ENCODE measurements around the gene TMUB1.
A peak's percentile ranks its signal among the peaks of the same experiment; 100 is the strongest.

TMUB1 gene

DNA sequence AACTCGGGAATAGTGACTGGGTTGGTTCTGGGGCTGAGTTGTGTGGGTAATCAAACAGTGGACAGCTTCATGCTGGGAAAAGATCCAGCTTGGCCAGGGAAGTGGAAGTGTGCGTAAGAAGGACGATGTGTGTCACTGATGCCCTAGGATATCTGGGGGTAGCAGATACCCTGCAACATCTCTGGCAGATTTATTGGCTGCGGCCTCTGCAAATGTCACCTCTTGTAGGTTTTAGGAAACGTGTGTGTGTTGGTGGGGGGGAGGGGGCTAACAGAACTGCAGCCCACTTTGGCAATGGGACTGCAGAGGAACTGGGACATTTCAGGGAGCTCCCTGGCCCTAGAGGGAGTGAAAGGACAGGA lies 2.0 kb upstream of the TMUB1 start:
- DNase-seq (ENCODE audit: low read depth), result no peak

GRCh38 chr7:151083824-151084160 lies 499 bp upstream of the TMUB1 start:
- DNase-seq (ENCODE audit: low read depth), result no peak

- no peak for DNase-seq (ENCODE audit: low read depth)
Observed at GRCh38 chr7:151082141-151083070, 887 bp downstream of the TMUB1 start.

- DNase-seq (ENCODE audit: low read depth), result peak; percentile 43
Observed at GRCh38 chr7:151081170-151082101, 1.9 kb downstream of the TMUB1 start.

DNA sequence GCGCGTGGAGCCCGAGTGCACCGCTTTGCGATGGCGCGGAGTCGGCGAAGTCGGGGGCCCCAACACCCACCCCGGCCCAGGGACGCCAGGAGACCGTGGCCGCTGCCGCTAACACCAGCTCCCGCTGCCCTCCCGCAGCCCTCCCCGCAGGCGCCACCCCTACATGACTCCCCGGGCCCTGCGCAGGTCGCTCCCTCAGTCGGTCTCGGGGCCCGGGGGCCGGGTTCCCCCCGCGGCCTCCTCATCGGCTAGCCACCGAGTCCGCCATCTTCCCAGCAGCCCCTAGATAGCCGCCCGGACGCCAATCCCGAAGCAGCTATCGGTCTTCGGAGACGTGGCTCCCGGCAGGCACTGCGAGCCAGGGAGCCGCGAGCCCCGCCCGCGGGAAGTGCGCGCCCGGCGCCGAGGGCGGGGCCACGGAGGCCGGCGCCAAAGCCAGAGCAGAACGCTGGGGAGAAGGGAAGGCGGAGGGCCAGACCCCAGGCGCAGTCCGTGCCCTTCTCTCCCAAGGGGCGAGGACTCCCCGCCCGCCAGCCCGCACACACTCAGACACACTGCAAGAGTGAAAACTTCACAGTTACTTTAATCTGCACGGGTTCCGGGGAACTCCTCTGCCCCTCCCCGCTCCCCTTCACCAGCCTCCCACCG lies 2.6 kb downstream of the TMUB1 start, which contains the start of gene FASTK:
Gene FASTK (minus strand): TSS at position 288 of the 648 bp plus-strand sequence. CDS start 43 bp downstream, at position 245.
- peak; percentile 92 for DNase-seq (ENCODE audit: low read depth)

GRCh38 chr7:151080067-151080521 lies 3.2 kb downstream of the TMUB1 start:
- peak; percentile 38 for DNase-seq (ENCODE audit: low read depth)

DNA sequence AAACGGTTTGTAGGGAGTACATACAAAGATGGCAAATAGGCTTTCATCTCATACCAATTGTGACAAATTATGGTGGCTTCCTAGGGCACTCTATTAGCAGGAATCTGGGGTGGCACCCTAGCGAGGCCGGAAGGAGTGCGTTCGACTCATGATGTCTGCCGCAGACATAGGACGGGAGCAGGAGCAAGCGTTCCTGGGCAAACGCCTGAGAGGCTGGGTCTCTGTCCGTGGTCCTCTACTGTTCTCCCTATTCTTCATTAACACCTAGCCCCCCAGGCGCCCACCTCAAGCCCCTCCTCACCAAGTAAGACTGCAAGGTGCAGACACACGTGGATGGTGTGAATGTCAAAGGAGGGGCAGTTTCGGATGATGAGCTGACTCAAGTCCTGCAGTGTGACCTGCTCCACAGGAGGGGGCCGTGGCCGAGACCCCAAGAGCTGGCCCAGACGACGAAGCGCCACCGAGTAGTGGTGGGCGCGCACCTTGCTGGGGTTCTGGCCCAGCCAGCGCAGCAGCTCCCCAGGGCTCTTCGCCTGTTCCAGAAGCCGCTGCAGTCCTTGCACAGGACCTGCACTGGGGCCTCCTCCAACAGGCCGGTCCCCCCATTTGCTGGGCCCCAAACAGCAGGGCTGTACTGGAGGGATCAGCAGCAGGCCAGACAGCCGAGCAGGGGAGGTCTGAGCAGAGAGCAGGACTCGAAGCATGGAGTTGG lies 3.9 kb downstream of the TMUB1 start:
- DNase-seq (ENCODE audit: low read depth), result no peak

DNA sequence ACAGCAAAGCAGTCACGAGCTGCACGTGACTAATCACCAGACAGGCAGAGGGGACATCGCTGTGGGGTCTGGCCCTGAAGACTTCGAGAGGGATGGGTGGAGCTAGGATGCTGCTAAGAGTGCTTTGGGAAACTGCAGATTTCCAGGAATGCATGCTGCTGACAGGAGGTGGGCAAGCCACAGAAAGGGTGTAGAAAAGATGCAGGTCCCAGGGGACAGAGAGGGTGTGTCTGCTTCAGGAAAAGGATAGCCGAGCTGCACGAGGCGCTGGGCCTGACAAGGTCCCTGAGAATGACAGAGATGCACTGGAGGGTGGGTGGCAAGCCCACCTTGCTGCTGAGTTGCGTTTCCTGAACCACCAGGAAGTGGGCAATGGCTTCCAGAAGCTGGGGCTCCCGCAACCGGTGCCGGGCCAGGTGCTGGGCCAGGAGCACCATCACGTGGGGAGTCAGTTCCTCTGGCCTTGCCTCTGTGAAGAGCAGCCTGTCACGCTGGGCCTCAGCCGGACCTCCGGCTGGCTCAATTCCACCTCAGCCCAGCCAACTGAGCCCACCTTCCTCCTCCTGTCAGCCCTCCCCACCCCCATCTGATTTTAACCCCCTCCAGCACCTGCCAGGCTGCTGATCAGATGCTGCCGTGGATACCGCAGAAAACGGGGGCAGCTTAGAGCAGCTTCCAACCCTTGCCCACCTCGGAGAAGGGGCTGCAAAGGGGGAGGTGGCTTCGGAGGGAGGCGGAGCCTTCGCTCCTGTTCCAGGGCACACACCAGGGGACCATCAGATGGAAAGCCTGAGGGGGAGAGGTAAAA lies 4.9 kb downstream of the TMUB1 start:
- peak; percentile 45 for DNase-seq (ENCODE audit: low read depth)

- no peak for DNase-seq (ENCODE audit: low read depth)
Observed at GRCh38 chr7:151077705-151078232, 5.5 kb downstream of the TMUB1 start.

GRCh38 chr7:151076863-151077704 lies 6.2 kb downstream of the TMUB1 start:
- peak; percentile 30 for DNase-seq (ENCODE audit: low read depth)

DNA sequence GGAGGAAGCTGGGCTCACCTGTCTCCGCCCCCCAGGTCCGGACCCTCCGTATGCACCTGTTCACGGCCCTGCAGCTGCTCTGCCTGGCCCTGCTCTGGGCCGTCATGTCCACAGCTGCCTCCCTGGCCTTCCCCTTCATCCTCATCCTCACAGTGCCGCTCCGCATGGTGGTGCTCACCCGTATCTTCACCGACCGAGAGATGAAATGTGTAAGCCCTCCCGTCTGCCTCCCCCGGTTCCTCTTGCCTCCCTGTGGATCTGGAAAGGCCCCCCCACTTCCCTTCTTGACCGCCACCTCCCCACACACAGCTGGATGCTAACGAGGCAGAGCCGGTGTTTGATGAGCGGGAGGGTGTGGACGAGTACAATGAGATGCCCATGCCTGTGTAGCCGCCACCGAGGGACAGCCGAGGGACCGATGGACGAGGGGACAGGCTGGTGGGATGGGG lies 7.3 kb downstream of the TMUB1 start:
- no peak for DNase-seq (ENCODE audit: low read depth)

GRCh38 chr7:151075662-151075971 lies 7.7 kb downstream of the TMUB1 start:
- DNase-seq (ENCODE audit: low read depth), result no peak

DNA sequence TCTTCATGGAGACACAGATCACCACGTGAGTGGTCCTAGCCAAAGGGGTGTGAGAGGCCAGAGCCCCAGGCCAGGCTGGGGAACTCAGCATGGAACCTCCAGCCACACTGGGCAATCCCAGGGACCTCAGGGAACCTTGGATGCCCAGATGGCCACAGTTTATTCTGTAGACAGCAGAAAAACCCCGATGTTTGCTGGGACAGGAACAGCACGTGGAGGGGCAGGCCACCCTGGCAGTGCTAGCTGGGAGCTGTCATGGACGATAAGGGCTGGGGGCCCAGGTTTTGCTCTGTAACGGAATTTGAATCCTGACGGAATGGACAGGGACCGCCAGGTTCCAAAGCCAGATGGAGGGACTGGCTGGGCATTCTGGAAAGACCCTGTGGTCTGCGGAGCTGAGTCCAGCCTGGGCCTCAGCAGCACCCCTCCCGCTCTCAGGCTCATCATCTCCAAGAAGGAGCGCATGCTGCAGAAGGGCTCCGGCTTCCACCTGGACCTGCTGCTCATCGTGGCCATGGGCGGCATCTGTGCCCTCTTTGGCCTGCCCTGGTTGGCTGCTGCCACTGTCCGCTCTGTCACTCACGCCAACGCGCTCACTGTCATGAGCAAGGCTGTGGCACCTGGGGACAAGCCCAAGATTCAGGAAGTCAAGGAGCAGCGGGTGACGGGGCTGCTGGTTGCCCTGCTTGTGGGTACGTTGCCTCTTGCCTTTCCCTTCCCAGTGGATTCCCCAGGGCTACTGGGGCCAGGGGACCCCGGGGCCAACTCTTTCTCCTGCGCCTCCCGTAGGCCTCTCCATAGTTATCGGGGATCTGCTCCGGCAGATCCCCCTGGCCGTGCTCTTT lies 8.3 kb downstream of the TMUB1 start:
- DNase-seq (ENCODE audit: low read depth), result no peak

DNA sequence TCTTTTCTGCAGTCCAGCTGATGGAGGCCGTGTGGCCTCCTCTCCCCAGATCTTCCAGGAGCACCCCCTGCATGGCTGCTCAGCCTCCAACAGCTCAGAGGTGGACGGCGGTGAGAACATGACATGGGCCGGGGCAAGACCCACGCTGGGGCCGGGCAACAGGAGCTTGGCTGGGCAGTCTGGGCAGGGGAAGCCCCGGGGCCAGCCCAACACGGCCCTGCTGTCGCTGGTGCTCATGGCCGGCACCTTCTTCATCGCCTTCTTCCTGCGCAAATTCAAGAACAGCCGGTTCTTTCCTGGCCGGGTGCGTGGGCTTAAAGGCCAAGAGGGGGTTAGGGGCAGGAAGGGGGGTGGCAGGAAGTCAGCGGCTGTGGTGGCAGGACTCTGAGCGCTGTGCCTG lies 9.3 kb downstream of the TMUB1 start:
- no peak for DNase-seq (ENCODE audit: low read depth)

- no peak for DNase-seq (ENCODE audit: low read depth)
Observed at GRCh38 chr7:151071032-151071866, 12.0 kb downstream of the TMUB1 start.

DNA sequence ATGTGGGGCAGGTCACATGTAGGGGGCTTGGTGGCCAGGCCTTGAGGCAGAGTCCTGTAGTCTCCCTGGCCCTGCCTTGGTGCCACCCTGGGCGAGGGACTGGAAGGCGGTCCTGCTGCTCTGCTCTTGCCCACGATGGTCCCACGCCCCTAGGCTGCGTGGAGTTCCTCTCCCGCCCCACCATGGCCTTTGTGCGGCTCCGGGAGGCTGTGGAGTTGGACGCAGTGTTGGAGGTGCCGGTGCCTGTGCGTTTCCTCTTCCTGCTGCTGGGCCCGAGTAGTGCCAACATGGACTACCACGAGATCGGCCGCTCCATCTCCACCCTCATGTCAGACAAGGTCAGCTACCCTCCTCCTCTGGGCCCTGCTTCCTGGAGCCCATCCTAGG lies 12.7 kb downstream of the TMUB1 start:
- no peak for DNase-seq (ENCODE audit: low read depth)

GRCh38 chr7:151069841-151070573 lies 13.3 kb downstream of the TMUB1 start:
- DNase-seq (ENCODE audit: low read depth), result no peak
